ENCODE data around the gene GTPBP2. TPM values are rescaled to one million over a fixed set of nuclear protein-coding genes. Genes with fewer than 3 reads are reported as not detected.

Gene GTPBP2
- total and polyA plus RNA-seq, 10 of the 15 experiments (the other 5 are each of a cell fraction or from before 2014, with no cell fraction given), result 5.9 to 63.4 (median 39.8) TPM

DNA sequence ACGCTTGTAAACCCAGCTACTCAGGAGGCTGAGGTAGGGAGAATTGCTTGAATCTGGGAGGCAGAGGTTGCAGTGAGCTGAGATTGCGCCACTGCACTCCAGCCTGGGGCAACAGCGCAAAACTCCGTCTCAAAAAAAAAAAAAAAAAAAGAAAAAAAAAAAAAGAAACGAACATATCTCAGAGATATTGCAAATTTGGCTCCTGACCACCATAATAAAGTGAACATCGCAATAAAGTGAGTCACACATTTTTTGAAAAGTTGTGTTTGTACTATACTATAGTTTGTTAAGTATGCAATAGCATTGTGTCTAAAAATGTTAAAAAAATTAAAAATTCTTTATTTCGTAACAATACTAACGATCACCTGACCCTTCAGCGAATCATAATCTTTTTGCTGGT is 29.1 kb upstream of the GTPBP2 start:
- Histone ChIP-seq H3K4me1 (ENCODE audit: control insufficient read depth, insufficient read depth, low read length) (peaks cover 12% of the 10 kb centered on the region), H3K27me3 (replicated peaks in 1 of 2; ENCODE audit: control insufficient read depth in 2 of 2, insufficient read depth in 2 of 2, low read length in 1 of 2) (no peaks in the 10 kb centered on the region), H4K20me1 (ENCODE audit: control insufficient read depth, insufficient read depth) (no peaks in the 10 kb centered on the region), H3K4me3 (no peak overlapping the region), H2AFZ (ENCODE audit: control insufficient read depth, low read depth, low read length) (no peak overlapping the region), H3K4me2 (ENCODE audit: control insufficient read depth, insufficient read depth) (no peak overlapping the region), H3K27ac (ENCODE audit: control insufficient read depth, insufficient read depth) (no peak overlapping the region), H3K9me3 (replicated peaks; ENCODE audit: control insufficient read depth, insufficient read depth, low read length) (peaks cover 5% of the 10 kb centered on the region; the same call in 2 of the 3 replicates), H3K79me2 (ENCODE audit: control insufficient read depth, insufficient read depth, low read length) (no peaks in the 10 kb centered on the region), H3K9ac (ENCODE audit: control insufficient read depth, insufficient read depth, low read length) (no peak overlapping the region), H3K36me3 (ENCODE audit: control insufficient read depth in 2 of 2, insufficient read depth in 2 of 2, low read length in 1 of 2) (no peaks in the 10 kb centered on the region)
- WGBS (ENCODE audit: insufficient coverage, insufficient replicate concordance, low lambda C conversion rate, missing lambda C conversion rate), result 77% methylated on average over 7 of the region's 9 CpGs
- DNase-seq (ENCODE audit: low read depth, low spot score) (no peak), ATAC-seq (no peak), FAIRE-seq (no peak)
- SMC1A ChIA-PET (ENCODE audit: uncharacterized antibody, unreplicated experiment), result no interaction called here
- CTCF ChIA-PET, result no interaction called here
- POLR2A ChIA-PET, result no interaction called here
- no TSS peak for BruUV-seq (replicated peaks)
- intact Hi-C loops (cut with micrococcal nuclease; ENCODE audit: unreplicated experiment), result no loop called here
- RAD21 ChIA-PET (ENCODE audit: unreplicated experiment), result interaction anchor here (1.3 kb wide), 1 partner anchor 8 kb away, joined by 3 read pairs; no protein-coding TSS in a partner anchor
- TF ChIP-seq SMAD1 (IDR thresholded peaks at IDR 0.05; ENCODE audit: low read depth, partially characterized antibody), result no peak
- no peak for TF ChIP-seq SUPT20H (IDR thresholded peaks at IDR 0.05; ENCODE audit: borderline replicate concordance, control insufficient read depth, low read depth, low read length)
- no peak for TF ChIP-seq SREBF2 (IDR thresholded peaks at IDR 0.05; ENCODE audit: low read length)
- TF ChIP-seq, protein P1, sequence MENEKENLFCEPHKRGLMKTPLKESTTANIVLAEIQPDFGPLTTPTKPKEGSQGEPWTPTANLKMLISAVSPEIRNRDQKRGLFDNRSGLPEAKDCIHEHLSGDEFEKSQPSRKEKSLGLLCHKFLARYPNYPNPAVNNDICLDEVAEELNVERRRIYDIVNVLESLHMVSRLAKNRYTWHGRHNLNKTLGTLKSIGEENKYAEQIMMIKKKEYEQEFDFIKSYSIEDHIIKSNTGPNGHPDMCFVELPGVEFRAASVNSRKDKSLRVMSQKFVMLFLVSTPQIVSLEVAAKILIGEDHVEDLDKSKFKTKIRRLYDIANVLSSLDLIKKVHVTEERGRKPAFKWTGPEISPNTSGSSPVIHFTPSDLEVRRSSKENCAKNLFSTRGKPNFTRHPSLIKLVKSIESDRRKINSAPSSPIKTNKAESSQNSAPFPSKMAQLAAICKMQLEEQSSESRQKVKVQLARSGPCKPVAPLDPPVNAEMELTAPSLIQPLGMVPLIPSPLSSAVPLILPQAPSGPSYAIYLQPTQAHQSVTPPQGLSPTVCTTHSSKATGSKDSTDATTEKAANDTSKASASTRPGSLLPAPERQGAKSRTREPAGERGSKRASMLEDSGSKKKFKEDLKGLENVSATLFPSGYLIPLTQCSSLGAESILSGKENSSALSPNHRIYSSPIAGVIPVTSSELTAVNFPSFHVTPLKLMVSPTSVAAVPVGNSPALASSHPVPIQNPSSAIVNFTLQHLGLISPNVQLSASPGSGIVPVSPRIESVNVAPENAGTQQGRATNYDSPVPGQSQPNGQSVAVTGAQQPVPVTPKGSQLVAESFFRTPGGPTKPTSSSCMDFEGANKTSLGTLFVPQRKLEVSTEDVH (IDR thresholded peaks at IDR 0.05; ENCODE audit: low read depth, partially characterized antibody), result no peak
- TF ChIP-seq TCF7 (IDR thresholded peaks at IDR 0.05; ENCODE audit: borderline replicate concordance), result no peak
- TF ChIP-seq MXI1 (IDR thresholded peaks at IDR 0.05; ENCODE audit: low read depth, low read length), result no peak
- no peak for TF ChIP-seq NFYA (IDR thresholded peaks at IDR 0.05; ENCODE audit: borderline replicate concordance, low read depth, low read length)
- TF ChIP-seq NR2C2 (IDR thresholded peaks at IDR 0.05; ENCODE audit: borderline replicate concordance, control insufficient read depth, insufficient read length, low read depth), result no peak
- no peak for TF ChIP-seq POU2F2 (IDR thresholded peaks at IDR 0.05; ENCODE audit: borderline replicate concordance, low read depth, low read length)
- no peak for TF ChIP-seq TARDBP (IDR thresholded peaks at IDR 0.05; ENCODE audit: borderline replicate concordance)
- TF ChIP-seq, protein P2, sequence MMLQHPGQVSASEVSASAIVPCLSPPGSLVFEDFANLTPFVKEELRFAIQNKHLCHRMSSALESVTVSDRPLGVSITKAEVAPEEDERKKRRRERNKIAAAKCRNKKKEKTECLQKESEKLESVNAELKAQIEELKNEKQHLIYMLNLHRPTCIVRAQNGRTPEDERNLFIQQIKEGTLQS (IDR thresholded peaks at IDR 0.05; ENCODE audit: borderline replicate concordance, extremely low read depth, low read depth, low read length), result no peak
- in situ Hi-C loops (cut with MboI), result no loop called here

Data from GM12878 (cell line).